GM12878 (cell line): ENCODE measurements around the gene DRD2. TPM values are rescaled to one million over a fixed set of nuclear protein-coding genes. Genes with fewer than 3 reads are reported as not detected.

Experiments
- ATAC-seq: fragments of 200-7000 bp; cut with Tn5 transposase; 3 replicates; pipeline ENCODE4 v1.9.1; 2020; ENCODE audit warnings: mild to moderate bottlenecking, moderate library complexity
- BruUV-seq: library from RNA; stranded (reverse); fragments of 400-500 nt; replicated peaks from 2 replicates; lab custom pipeline; 2021; lab: Mats Ljungman, UMichigan
- CTCF ChIA-PET: fragments of 300-600 bp; sonication (Branson Sonifier 250); formaldehyde crosslinking; extraction: SDS; loops from one replicate; lab custom pipeline; 2021; ENCODE audit warnings: inconsistent platforms; lab: Yijun Ruan, JAX
- POLR2A ChIA-PET: fragments of 350-600 bp; formaldehyde crosslinking; extraction: SDS; loops from one replicate; lab custom pipeline; 2021; ENCODE audit warnings: inconsistent platforms; lab: Charles Lee
- RAD21 ChIA-PET: fragments of 300-600 bp; sonication (Branson Sonifier 250); formaldehyde crosslinking; loops from one replicate; lab custom pipeline; 2023; ENCODE audit warnings: antibody characterized with exemption; ENCODE audit not compliant: unreplicated experiment; lab: Charles Lee
- SMC1A ChIA-PET: fragments of 300-600 bp; sonication (Branson Sonifier 250); formaldehyde crosslinking; loops from one replicate; lab custom pipeline; 2023; ENCODE audit not compliant: unreplicated experiment, uncharacterized antibody; lab: Charles Lee
- DNase-seq: peaks from one replicate; pipeline ENCODE4 v3.0.0-alpha.2; 2011; ENCODE audit warnings: low read depth, low spot score
- FAIRE-seq: peaks from 3 replicates; lab custom pipeline; 2011; peaks lifted over from hg19 to GRCh38; lab: Jason Lieb, UNC
- H2AFZ ChIP-seq: 2 replicates; pipeline ENCODE4 v1.6.0; 2011; ENCODE audit warnings: low read depth, low read length, control low read depth; ENCODE audit not compliant: control insufficient read depth
- H3K27ac ChIP-seq: 2 replicates; pipeline ENCODE4 v1.5.1; 2011; ENCODE audit warnings: control low read depth; ENCODE audit not compliant: control insufficient read depth, insufficient read depth
- H3K27me3 ChIP-seq, 2 experiments: replicated peaks in 1 of 2; 2 replicates each; pipeline versions ENCODE4 v1.6.0 to v1.6.1; 2011; ENCODE audit warnings: low read length in 1 of 2; ENCODE audit not compliant: control insufficient read depth in 2 of 2, insufficient read depth in 2 of 2
- H3K36me3 ChIP-seq, 2 experiments: 2 replicates each; pipeline ENCODE4 v1.5.1; 2011; ENCODE audit warnings: low read length in 1 of 2; ENCODE audit not compliant: control insufficient read depth in 2 of 2, insufficient read depth in 2 of 2
- H3K4me1 ChIP-seq: 2 replicates; pipeline ENCODE4 v1.6.1; 2011; ENCODE audit warnings: mild to moderate bottlenecking, low read length, moderate library complexity, mixed read lengths; ENCODE audit not compliant: control insufficient read depth, insufficient read depth
- H3K4me2 ChIP-seq: 2 replicates; pipeline ENCODE4 v1.6.0; 2011; ENCODE audit warnings: control low read depth; ENCODE audit not compliant: control insufficient read depth, insufficient read depth
- H3K4me3 ChIP-seq: fragments of 200-600 bp; sonication (generic); 2 replicates; pipeline ENCODE4 v1.5.1; 2016
- H3K79me2 ChIP-seq: 2 replicates; pipeline ENCODE4 v1.6.0; 2011; ENCODE audit warnings: low read length; ENCODE audit not compliant: control insufficient read depth, insufficient read depth
- H3K9ac ChIP-seq: 2 replicates; pipeline ENCODE4 v1.8.0; 2011; ENCODE audit warnings: low read length, control low read depth, mixed read lengths; ENCODE audit not compliant: control insufficient read depth, insufficient read depth
- H3K9me3 ChIP-seq: replicated peaks from 3 replicates; pipeline ENCODE4 v1.5.1; 2011; ENCODE audit warnings: mild to moderate bottlenecking, low read length; ENCODE audit not compliant: control insufficient read depth, insufficient read depth
- H4K20me1 ChIP-seq: 2 replicates; pipeline ENCODE4 v1.6.0; 2011; ENCODE audit not compliant: control insufficient read depth, insufficient read depth
- EZH2 ChIP-seq: IDR thresholded peaks from 2 replicates; pipeline ENCODE4 v1.6.1; 2012; ENCODE audit warnings: low read depth, mild to moderate bottlenecking, control low read depth, inconsistent platforms, low read length, borderline replicate concordance; ENCODE audit not compliant: control insufficient read depth
- HDAC2 ChIP-seq: fragments of 200-600 bp; sonication (generic); IDR thresholded peaks from 2 replicates; pipeline ENCODE4 v1.6.1; 2017
- JUNB ChIP-seq: IDR thresholded peaks from 2 replicates; pipeline ENCODE4 v1.6.1; 2016; ENCODE audit warnings: antibody characterized with exemption, mild to moderate bottlenecking
- NFIC ChIP-seq: IDR thresholded peaks from 2 replicates; pipeline ENCODE4 v1.6.1; 2012; ENCODE audit warnings: low read depth, mild to moderate bottlenecking, inconsistent platforms, low read length, moderate library complexity
- POLR2A ChIP-seq: IDR thresholded peaks from 2 replicates; pipeline ENCODE4 v1.6.1; 2011; ENCODE audit warnings: low read depth, mild to moderate bottlenecking, low read length
- POU2F2 ChIP-seq: IDR thresholded peaks from 3 replicates; pipeline ENCODE4 v1.6.1; 2011; ENCODE audit warnings: low read depth, mild to moderate bottlenecking, low read length, borderline replicate concordance
- RCOR1 ChIP-seq: conservative IDR thresholded peaks from 2 replicates; pipeline ENCODE4 v1.6.1; 2012; ENCODE audit warnings: low read depth, low read length, improper control_type of control experiment
- YY1 ChIP-seq: IDR thresholded peaks from 2 replicates; pipeline ENCODE4 v1.6.1; 2011; ENCODE audit warnings: low read depth, mild to moderate bottlenecking, low read length
- ZBED1 ChIP-seq: IDR thresholded peaks from 2 replicates; pipeline ENCODE4 v1.6.1; 2016; ENCODE audit warnings: borderline replicate concordance
- ZNF24 ChIP-seq: fragments of 450-650 bp; IDR thresholded peaks from 2 replicates; pipeline ENCODE4 v1.6.1; 2017; ENCODE audit warnings: antibody characterized with exemption, mild to moderate bottlenecking
- ZNF274 ChIP-seq: IDR thresholded peaks from one replicate; pipeline ENCODE4 v1.8.0; 2011; ENCODE audit not compliant: insufficient read length, insufficient read depth
- WGBS: methylation state at CpG from one replicate; pipeline ENCODE4 v1.1.6; 2016; ENCODE audit warnings: low lambda C conversion rate; ENCODE audit not compliant: insufficient replicate concordance, insufficient coverage; ENCODE audit errors: missing lambda C conversion rate; 5-methylcytosine and 5-hydroxymethylcytosine counted together
- in situ Hi-C: fragments of 300-500 bp; cut with MboI; formaldehyde crosslinking; loops from 9 replicates; pipeline ENCODE4 v1.14.3; 2018; ENCODE audit warnings: mixed read lengths
- intact Hi-C: fragments of 100-400 bp; cut with micrococcal nuclease; formaldehyde crosslinking; loops from one replicate; pipeline ENCODE4 v1.14.2; 2022; ENCODE audit not compliant: unreplicated experiment
- polyA plus RNA-seq, 11 experiments: library from polyadenylated mRNA; depleted of rRNA in 4 of 11; unstranded in 6 of 11; stranded (reverse) in 5 of 11; fragments of >200 nt; fragmentation: Nextera tagmentation in 4 of 11; fragmentation: Illumina TruSeq in 1 of 11; extraction: Ambion mirVana in 4 of 11; extraction: Trizol in 1 of 11; gene quantifications; 1 replicate in 1 of 11; 2 replicates in 10 of 11; pipeline versions ENCODE4 v1.2.1 to v1.2.3, GENCODE V29; 2011 to 2016; ENCODE audit warnings: inconsistent platforms in 2 of 11, missing spikeins in 2 of 11, low read depth in 1 of 11
- total RNA-seq, 4 experiments: library from RNA; depleted of rRNA in 3 of 4; stranded (reverse); fragments of >200 nt in 3 of 4; fragmentation: Illumina TruSeq in 1 of 4; extraction: Trizol in 1 of 4; gene quantifications; 2 replicates each; pipeline versions ENCODE4 v1.2.1 to v1.2.3, GENCODE V29; 2013 to 2021
- TF ChIP-seq, protein P1 (sequence below): fragments of 150-350 bp; IDR thresholded peaks from 2 replicates; pipeline ENCODE4 v1.6.1; 2014; ENCODE audit warnings: mild to moderate bottlenecking, low read depth, low read length
- TF ChIP-seq, protein P2 (sequence below): IDR thresholded peaks from 2 replicates; pipeline ENCODE4 v1.6.1; 2012; ENCODE audit warnings: low read depth, low read length, improper control_type of control experiment
- TF ChIP-seq, protein P3 (sequence below), 3 experiments: IDR thresholded peaks in 2 of 3; conservative IDR thresholded peaks in 1 of 3; 2 replicates each; pipeline ENCODE4 v1.5.1; 2011; ENCODE audit warnings: low read depth in 3 of 3, low read length in 3 of 3, mild to moderate bottlenecking in 3 of 3, control low read depth in 2 of 3, moderate library complexity in 2 of 3, inconsistent platforms in 1 of 3, mixed read lengths in 1 of 3; ENCODE audit not compliant: control insufficient read depth in 2 of 3, insufficient read depth in 1 of 3; ENCODE audit errors: extremely low read depth in 1 of 3

The DRD2 gene
- total and polyA plus RNA-seq, 10 of the 15 experiments (the other 5 are each of a cell fraction or from before 2014, with no cell fraction given): not detected

DNA sequence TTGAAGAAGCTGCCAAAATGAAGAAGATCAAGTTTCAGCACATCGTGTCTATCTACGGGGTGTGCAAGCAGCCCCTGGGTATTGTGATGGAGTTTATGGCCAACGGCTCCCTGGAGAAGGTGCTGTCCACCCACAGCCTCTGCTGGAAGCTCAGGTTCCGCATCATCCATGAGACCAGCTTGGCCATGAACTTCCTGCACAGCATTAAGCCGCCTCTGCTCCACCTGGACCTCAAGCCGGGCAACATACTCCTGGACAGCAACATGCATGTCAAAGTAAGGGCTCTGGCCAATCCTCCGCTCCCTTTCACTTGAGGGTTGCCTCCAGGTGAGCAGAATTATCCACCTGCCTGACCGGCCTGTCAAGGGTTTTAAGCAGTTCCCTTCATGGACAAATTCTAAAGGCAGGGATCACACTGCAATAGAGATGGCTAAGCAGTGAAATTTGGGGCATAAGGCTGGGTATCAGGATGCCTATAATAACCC, 81.7 kb downstream of the DRD2 start (continued):
- TF ChIP-seq, protein P1, sequence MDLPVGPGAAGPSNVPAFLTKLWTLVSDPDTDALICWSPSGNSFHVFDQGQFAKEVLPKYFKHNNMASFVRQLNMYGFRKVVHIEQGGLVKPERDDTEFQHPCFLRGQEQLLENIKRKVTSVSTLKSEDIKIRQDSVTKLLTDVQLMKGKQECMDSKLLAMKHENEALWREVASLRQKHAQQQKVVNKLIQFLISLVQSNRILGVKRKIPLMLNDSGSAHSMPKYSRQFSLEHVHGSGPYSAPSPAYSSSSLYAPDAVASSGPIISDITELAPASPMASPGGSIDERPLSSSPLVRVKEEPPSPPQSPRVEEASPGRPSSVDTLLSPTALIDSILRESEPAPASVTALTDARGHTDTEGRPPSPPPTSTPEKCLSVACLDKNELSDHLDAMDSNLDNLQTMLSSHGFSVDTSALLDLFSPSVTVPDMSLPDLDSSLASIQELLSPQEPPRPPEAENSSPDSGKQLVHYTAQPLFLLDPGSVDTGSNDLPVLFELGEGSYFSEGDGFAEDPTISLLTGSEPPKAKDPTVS: no peak
- TF ChIP-seq HDAC2: no peak
- TF ChIP-seq EZH2: no peak
- no peak for TF ChIP-seq RCOR1
- TF ChIP-seq POLR2A: no peak
- TF ChIP-seq, protein P2, sequence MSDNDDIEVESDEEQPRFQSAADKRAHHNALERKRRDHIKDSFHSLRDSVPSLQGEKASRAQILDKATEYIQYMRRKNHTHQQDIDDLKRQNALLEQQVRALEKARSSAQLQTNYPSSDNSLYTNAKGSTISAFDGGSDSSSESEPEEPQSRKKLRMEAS: no peak
- TF ChIP-seq YY1: no peak
- TF ChIP-seq ZBED1: no peak
- TF ChIP-seq, all 136 proteins: peak for 0

DNA sequence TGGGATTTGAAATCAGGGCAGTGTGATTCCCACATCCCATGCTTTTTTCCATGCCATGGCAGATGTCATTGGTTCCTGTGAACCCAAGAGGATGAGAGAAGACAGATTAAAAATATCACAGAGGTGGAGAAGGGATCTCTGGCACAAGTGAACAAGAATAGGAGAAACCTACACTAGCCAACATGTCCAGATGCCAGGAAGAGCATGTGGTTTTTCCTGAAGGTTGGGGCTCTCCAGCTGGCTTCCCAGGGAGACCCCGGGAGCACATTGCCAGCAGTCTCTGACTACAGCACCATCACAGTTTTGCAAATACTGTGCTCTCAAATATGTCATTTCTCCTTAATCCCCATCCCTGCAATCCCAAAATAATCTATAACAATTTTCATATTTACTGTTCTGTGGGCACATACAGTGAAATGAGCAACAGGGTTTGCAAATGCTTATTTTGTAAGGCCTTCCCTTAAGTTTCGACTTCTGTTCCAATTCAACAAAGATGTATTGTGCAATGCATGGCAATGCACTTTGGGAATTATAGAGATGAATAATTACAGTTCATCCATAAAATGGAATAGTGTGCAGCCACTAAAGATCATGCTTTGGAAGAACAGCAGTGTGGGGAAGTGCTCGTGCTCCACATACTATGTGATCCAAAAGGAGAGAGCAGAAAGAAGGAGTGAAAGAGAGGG, 82.8 kb downstream of the DRD2 start:
- RAD21 ChIA-PET: no interaction called here
- H3K36me3 ChIP-seq: no peaks in the 10 kb centered on the region
- no peak overlapping the region for H3K4me3 ChIP-seq
- FAIRE-seq (no peak), DNase-seq (no peak), ATAC-seq (no peak)
- no TSS peak for BruUV-seq
- no peaks in the 10 kb centered on the region for H3K4me1 ChIP-seq
- CTCF ChIA-PET: no interaction called here
- no peaks in the 10 kb centered on the region for H4K20me1 ChIP-seq
- no peaks in the 10 kb centered on the region for H3K9me3 ChIP-seq
- H3K27ac ChIP-seq: no peak overlapping the region
- H3K9ac ChIP-seq: no peak overlapping the region
- intact Hi-C loops: no loop called here
- H3K27me3 ChIP-seq: peaks cover 0 to 4% of the 10 kb centered on the region in 2 experiments; a peak in 3 of 4 replicates
- in situ Hi-C loops: no loop called here
- H2AFZ ChIP-seq: no peak overlapping the region
- 0% methylated on average over 3 of the region's 3 CpGs for WGBS
- no peaks in the 10 kb centered on the region for H3K79me2 ChIP-seq
- POLR2A ChIA-PET: no interaction called here
- H3K4me2 ChIP-seq: no peak overlapping the region
- SMC1A ChIA-PET: no interaction called here
- TF ChIP-seq, protein P1: no peak
- TF ChIP-seq POU2F2: no peak
- no peak for TF ChIP-seq ZNF274
- no peak for TF ChIP-seq JUNB
- TF ChIP-seq NFIC: no peak
- TF ChIP-seq, protein P3, sequence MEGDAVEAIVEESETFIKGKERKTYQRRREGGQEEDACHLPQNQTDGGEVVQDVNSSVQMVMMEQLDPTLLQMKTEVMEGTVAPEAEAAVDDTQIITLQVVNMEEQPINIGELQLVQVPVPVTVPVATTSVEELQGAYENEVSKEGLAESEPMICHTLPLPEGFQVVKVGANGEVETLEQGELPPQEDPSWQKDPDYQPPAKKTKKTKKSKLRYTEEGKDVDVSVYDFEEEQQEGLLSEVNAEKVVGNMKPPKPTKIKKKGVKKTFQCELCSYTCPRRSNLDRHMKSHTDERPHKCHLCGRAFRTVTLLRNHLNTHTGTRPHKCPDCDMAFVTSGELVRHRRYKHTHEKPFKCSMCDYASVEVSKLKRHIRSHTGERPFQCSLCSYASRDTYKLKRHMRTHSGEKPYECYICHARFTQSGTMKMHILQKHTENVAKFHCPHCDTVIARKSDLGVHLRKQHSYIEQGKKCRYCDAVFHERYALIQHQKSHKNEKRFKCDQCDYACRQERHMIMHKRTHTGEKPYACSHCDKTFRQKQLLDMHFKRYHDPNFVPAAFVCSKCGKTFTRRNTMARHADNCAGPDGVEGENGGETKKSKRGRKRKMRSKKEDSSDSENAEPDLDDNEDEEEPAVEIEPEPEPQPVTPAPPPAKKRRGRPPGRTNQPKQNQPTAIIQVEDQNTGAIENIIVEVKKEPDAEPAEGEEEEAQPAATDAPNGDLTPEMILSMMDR (IDR thresholded peaks at IDR 0.05 in 2 of 3, conservative IDR thresholded peaks at IDR 0.05 in 1 of 3; ENCODE audit: control insufficient read depth in 2 of 3, extremely low read depth in 1 of 3, insufficient read depth in 1 of 3, low read depth in 3 of 3, low read length in 3 of 3): no peak
- no peak for TF ChIP-seq ZNF24
